Tibial nerve (tissue), 4 donors: Measurements from ENCODE around the gene EMID1.

Source experiments
- EP300 ChIP-seq, 2 donors: sonication (generic); formaldehyde crosslinking; IDR thresholded peaks; one replicate each; pipeline ENCODE4 v1.6.1; 2017; ENCODE audit warnings: antibody characterized with exemption in 2 of 2, mild to moderate bottlenecking in 1 of 2
- POLR2A ChIP-seq, 2 donors: fragments of 450-650 bp; IDR thresholded peaks; one replicate each; pipeline ENCODE4 v1.6.1; 2017; ENCODE audit warnings: antibody characterized with exemption in 2 of 2, mild to moderate bottlenecking in 2 of 2, moderate library complexity in 2 of 2
- TF ChIP-seq, protein P1 (sequence below), 5 experiments: fragments of 200-600 bp in 3 of 5; fragments of 450-650 bp in 2 of 5; sonication (generic) in 3 of 5; IDR thresholded peaks; one replicate each; pipeline ENCODE4 v1.5.1; 2016 to 2019; ENCODE audit warnings: antibody characterized with exemption in 5 of 5, mild to moderate bottlenecking in 3 of 5, moderate library complexity in 2 of 5

GRCh38 chr22:29306835-29307595 is 101.3 kb downstream of the EMID1 start:
- peak in 1 of 2 donors; percentile 67 for TF ChIP-seq POLR2A (IDR thresholded peaks at IDR 0.05)
- TF ChIP-seq, protein P1, sequence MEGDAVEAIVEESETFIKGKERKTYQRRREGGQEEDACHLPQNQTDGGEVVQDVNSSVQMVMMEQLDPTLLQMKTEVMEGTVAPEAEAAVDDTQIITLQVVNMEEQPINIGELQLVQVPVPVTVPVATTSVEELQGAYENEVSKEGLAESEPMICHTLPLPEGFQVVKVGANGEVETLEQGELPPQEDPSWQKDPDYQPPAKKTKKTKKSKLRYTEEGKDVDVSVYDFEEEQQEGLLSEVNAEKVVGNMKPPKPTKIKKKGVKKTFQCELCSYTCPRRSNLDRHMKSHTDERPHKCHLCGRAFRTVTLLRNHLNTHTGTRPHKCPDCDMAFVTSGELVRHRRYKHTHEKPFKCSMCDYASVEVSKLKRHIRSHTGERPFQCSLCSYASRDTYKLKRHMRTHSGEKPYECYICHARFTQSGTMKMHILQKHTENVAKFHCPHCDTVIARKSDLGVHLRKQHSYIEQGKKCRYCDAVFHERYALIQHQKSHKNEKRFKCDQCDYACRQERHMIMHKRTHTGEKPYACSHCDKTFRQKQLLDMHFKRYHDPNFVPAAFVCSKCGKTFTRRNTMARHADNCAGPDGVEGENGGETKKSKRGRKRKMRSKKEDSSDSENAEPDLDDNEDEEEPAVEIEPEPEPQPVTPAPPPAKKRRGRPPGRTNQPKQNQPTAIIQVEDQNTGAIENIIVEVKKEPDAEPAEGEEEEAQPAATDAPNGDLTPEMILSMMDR (IDR thresholded peaks at IDR 0.05), result peak in 2 of 5 experiments; percentile 10 to 35
- peak in 1 of 2 donors; percentile 62 for TF ChIP-seq EP300 (IDR thresholded peaks at IDR 0.05)
